Measurements from ENCODE around the gene BCL2L11.
A peak's percentile ranks its signal among the peaks of the same experiment; 100 is the strongest.

The BCL2L11 gene

GRCh38 chr2:111169268-111169667, 48.6 kb downstream of the BCL2L11 start:
- Histone ChIP-seq H3K9me3 (ENCODE audit: insufficient read depth, low read length) (no peaks in the 10 kb centered on the region), H3K27ac (ENCODE audit: low read length) (0 out of 2 replicates have a peak overlapping the region, but pooled peaks have one; percentile 7), H3K4me3 (ENCODE audit: low read length) (0 out of 2 replicates have a peak overlapping the region, but pooled peaks have one; percentile 47), H3K36me3 (replicated peaks; ENCODE audit: low read depth, low read length) (peaks cover 23% of the 10 kb centered on the region), H3K4me2 (ENCODE audit: low read length) (peak overlapping the region; percentile 65), H3K9ac (ENCODE audit: low read length) (no peak overlapping the region), H4K20me1 (ENCODE audit: insufficient read depth, low read length) (peaks cover 4% of the 10 kb centered on the region; the same call in 1 of the 2 replicates), H3K79me2 (ENCODE audit: low read length) (no peaks in the 10 kb centered on the region), H3K27me3 (ENCODE audit: low read depth, low read length) (peaks cover 78% of the 10 kb centered on the region), H2AFZ (ENCODE audit: low read depth, low read length) (no peak overlapping the region), H3K4me1 (ENCODE audit: low read length) (peaks cover 31% of the 10 kb centered on the region)
- TF ChIP-seq CTCF (IDR thresholded peaks at IDR 0.05; ENCODE audit: low read depth, low read length) = no peak
- TF ChIP-seq EZH2phosphoT487 (IDR thresholded peaks at IDR 0.05; ENCODE audit: low read depth) = no peak

GRCh38 chr2:111169924-111170323, 49.2 kb downstream of the BCL2L11 start:
- Histone ChIP-seq H2AFZ (ENCODE audit: low read depth, low read length) (no peak overlapping the region), H3K27ac (ENCODE audit: low read length) (no peak overlapping the region), H3K79me2 (ENCODE audit: low read length) (no peaks in the 10 kb centered on the region), H3K36me3 (replicated peaks; ENCODE audit: low read depth, low read length) (peaks cover 16% of the 10 kb centered on the region), H3K9ac (ENCODE audit: low read length) (no peak overlapping the region), H3K27me3 (ENCODE audit: low read depth, low read length) (peaks cover 78% of the 10 kb centered on the region), H4K20me1 (ENCODE audit: insufficient read depth, low read length) (peaks cover 8% of the 10 kb centered on the region; the same call in 1 of the 2 replicates), H3K4me3 (ENCODE audit: low read length) (no peak overlapping the region), H3K9me3 (ENCODE audit: insufficient read depth, low read length) (no peaks in the 10 kb centered on the region), H3K4me1 (ENCODE audit: low read length) (peaks cover 31% of the 10 kb centered on the region), H3K4me2 (ENCODE audit: low read length) (no peak overlapping the region; the same call in 1 of the 2 replicates)
- TF ChIP-seq EZH2phosphoT487 (IDR thresholded peaks at IDR 0.05; ENCODE audit: low read depth) (no peak), CTCF (IDR thresholded peaks at IDR 0.05; ENCODE audit: low read depth, low read length) (no peak)

GRCh38 chr2:111171337-111171930, 50.7 kb downstream of the BCL2L11 start:
- H3K27ac ChIP-seq (ENCODE audit: low read length) = no peak overlapping the region
- H3K4me1 ChIP-seq (ENCODE audit: low read length) = peaks cover 36% of the 10 kb centered on the region
- no peak overlapping the region for H2AFZ ChIP-seq (ENCODE audit: low read depth, low read length)
- no peak overlapping the region for H3K9ac ChIP-seq (ENCODE audit: low read length)
- H3K36me3 ChIP-seq (replicated peaks; ENCODE audit: low read depth, low read length) = peaks cover 4% of the 10 kb centered on the region
- TF ChIP-seq EZH2phosphoT487 (IDR thresholded peaks at IDR 0.05; ENCODE audit: low read depth) = no peak
- TF ChIP-seq CTCF (IDR thresholded peaks at IDR 0.05; ENCODE audit: low read depth, low read length) = no peak
- peaks cover 9% of the 10 kb centered on the region; the same call in 1 of the 2 replicates for H4K20me1 ChIP-seq (ENCODE audit: insufficient read depth, low read length)
- no peak overlapping the region for H3K4me2 ChIP-seq (ENCODE audit: low read length)
- no peaks in the 10 kb centered on the region for H3K9me3 ChIP-seq (ENCODE audit: insufficient read depth, low read length)
- no peak overlapping the region for H3K4me3 ChIP-seq (ENCODE audit: low read length)
- H3K27me3 ChIP-seq (ENCODE audit: low read depth, low read length) = peaks cover 81% of the 10 kb centered on the region
- H3K79me2 ChIP-seq (ENCODE audit: low read length) = no peaks in the 10 kb centered on the region

GRCh38 chr2:111172666-111173065, 52.0 kb downstream of the BCL2L11 start:
- Histone ChIP-seq H2AFZ (ENCODE audit: low read depth, low read length) (no peak overlapping the region), H3K9ac (ENCODE audit: low read length) (no peak overlapping the region), H4K20me1 (ENCODE audit: insufficient read depth, low read length) (peaks cover 5% of the 10 kb centered on the region; the same call in 1 of the 2 replicates), H3K27ac (ENCODE audit: low read length) (no peak overlapping the region), H3K9me3 (ENCODE audit: insufficient read depth, low read length) (no peaks in the 10 kb centered on the region), H3K4me3 (ENCODE audit: low read length) (no peak overlapping the region), H3K36me3 (replicated peaks; ENCODE audit: low read depth, low read length) (no peaks in the 10 kb centered on the region), H3K27me3 (ENCODE audit: low read depth, low read length) (peaks cover 78% of the 10 kb centered on the region), H3K4me2 (ENCODE audit: low read length) (no peak overlapping the region), H3K4me1 (ENCODE audit: low read length) (peaks cover 29% of the 10 kb centered on the region), H3K79me2 (ENCODE audit: low read length) (no peaks in the 10 kb centered on the region)
- TF ChIP-seq EZH2phosphoT487 (IDR thresholded peaks at IDR 0.05; ENCODE audit: low read depth) (no peak), CTCF (IDR thresholded peaks at IDR 0.05; ENCODE audit: low read depth, low read length) (no peak)
